GM21576 (cell line): ENCODE measurements around the gene TRIM9.
"Not testable (repeated sequence)": the region's sequence is repeated elsewhere in the genome, so short reads cannot be mapped to it uniquely, and the experiment has no call there.

Experiments
- ATAC-seq: cut with Tn5 transposase; IDR thresholded peaks from one replicate; pipeline ENCODE4 v1.9.1; 2021; ENCODE audit warnings: mild to moderate bottlenecking, moderate library complexity; ENCODE audit not compliant: unreplicated experiment

Gene TRIM9

DNA sequence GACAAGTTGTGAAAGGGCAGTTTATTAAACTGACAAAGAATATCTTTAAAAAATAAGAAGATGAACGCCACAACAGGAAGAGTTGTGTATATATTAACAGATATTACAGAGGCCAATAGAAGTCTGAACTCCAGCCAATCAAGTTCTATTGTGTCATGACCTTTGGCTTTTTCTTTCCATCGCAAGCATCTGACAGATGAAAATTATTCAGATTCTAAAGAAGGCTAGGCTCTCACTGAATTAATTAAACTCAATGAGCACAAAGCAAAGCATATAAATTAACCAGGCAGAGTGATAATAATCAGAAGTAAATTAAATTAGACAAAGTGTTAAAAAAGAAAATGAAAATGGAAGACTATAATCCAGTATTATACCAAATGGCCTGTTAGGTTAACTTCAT is 88.6 kb downstream of the TRIM9 start:
- ATAC-seq = no peak

DNA sequence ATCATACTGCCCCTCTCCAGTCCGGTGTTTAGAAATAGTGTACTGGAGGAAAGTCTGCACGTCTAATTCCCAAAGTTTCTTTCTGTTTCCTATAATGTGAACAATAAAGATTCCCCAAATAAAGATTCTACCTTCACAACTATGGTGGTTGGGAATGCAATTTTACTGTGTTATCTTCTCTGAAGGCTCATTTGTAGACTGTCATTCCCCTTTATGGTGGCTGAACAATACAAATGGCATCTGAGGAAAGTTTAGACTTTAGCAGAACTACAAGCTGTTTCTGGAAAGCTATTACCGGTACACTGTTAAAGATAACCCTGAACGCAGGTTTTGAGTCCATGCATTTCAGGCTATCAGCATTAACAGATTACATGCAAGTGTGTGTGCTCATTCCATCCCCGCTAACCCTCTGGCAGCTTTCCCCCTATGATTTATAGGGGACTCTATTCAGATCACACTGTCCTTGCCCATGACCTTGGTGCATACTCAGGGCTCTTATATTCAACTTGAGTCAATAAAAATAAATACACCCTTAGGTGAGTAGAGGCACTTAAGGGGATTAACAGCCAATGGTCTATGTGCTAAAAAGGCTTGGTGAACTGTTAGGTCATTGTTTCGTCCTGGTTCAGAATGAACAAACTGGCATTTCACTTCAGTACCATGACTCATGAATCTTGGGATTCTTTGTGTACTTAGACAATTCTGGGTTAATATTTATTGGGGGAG is 89.9 kb downstream of the TRIM9 start:
- no peak for ATAC-seq

DNA sequence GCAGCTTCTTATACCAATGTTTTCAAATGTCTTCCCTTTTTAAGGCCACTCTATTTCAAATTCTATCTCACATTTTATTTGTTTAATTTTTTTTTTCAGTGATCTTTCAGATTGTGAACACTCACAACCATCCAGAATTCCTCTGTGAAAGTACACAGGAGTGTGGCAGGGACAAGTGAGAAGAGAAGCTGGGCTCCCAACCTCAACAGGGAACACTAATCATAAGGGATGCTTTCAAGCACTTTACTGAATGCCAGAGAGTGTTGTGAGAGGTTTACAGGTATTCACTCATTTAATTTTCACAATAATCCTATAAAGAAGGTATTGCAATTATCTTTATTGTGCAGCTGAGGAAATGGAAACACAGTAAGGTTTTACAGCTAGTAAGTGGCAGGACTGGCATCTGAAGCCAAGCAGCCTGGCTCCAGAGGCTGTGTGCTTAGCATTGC is 90.5 kb downstream of the TRIM9 start:
- ATAC-seq = no peak

DNA sequence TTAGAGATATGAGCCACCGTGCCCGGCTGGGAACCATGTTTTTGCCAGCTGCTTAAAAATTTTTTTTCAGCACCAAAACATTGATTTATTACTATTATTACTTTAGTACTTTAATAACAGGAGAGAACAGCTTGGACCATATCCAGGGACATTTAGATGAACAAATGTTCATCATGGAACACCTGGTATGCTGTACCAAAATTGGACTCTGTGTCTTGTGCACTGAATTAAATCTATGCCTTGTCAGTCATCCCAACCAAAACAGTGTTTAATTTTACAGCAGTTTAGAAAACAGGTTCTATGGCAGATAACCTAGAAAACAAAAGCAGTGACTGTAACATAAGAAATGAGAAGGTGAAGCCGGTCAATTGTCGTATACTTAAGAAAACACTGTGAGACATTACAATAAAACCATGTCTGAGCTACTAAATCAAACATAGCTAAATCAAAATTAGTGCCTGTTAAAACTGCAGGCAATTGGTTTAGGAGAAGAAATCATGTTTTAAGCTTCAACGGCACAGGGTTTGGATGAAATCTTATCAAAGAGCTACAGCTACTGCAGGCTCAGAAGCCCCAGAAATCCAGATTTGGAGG is 92.4 kb downstream of the TRIM9 start:
- ATAC-seq = no peak

DNA sequence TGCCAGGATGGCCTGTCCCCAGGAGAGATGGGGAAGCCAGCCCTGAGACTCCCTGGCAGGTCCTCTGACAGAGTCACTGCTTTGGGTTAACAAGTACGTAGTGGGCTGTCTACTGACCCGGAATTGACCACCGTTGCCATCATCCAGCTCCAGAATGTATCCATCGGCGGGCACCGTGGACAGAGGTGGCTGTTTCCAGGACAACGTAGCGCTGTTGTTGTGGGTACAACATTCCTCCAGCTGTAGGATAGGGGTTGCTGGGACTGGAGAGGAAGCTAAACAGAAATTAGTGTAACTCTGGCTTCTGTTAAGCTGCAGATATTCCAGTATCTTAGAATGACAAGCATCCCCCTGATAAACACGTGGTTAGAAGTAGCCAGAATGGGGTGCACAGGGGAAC is 94.3 kb downstream of the TRIM9 start:
- no peak for ATAC-seq

DNA sequence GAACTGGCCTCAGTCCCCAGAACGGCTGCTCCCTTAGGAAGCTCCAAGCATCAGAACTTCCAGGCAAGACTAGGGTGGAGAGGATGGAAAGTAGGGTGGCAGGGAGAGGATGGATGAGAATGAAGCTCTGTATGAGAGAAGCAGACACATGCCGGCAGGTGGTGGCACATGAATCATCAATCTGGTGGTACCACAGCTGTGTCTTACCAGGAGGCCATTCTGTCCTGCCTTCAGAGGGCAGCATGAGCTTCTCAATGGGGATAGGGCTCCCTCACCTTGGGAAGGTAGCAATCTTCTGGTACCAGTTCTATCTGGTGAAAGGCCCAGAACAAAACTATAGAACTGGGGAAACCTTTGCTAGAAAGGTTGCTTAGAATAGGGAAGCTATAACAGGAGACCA is 95.2 kb downstream of the TRIM9 start:
- no peak for ATAC-seq

DNA sequence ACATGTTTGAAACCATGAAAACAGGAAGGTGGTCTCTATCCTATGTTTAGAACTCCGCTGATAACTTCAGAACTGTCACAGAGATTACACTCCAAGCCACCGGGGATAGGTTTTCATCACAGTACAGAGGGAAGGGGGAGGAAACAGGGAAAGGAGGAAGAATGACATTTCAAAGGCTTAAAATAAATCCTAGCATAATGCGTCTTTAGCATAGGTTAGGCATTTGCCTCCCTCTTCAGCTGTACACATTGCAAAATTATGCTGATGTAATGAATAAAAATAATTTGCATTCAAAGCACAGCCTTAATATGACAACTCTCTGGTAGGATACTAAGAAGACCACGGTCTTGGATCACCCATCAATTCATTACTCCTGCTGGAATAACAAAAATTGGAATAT is 96.3 kb downstream of the TRIM9 start:
- ATAC-seq = no peak

DNA sequence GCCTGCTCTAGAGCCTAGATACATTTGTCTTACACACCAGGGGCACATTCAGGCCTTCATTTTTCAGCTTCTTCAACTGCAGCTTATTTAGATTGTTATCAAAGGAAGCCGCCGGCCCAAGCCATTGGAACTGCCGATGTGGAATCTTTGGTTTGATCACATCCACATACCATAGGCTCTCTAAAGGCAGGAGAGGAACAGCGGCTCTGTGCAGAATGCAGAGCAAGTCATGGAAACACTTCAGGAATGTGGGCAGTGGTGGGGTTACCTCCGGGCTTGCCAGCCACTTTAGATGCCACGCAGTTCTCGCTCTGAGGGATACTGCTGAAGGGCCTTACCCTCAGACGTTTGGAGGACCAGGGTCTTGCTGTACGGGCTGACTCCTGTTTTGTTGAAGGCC is 97.2 kb downstream of the TRIM9 start:
- ATAC-seq = no peak

DNA sequence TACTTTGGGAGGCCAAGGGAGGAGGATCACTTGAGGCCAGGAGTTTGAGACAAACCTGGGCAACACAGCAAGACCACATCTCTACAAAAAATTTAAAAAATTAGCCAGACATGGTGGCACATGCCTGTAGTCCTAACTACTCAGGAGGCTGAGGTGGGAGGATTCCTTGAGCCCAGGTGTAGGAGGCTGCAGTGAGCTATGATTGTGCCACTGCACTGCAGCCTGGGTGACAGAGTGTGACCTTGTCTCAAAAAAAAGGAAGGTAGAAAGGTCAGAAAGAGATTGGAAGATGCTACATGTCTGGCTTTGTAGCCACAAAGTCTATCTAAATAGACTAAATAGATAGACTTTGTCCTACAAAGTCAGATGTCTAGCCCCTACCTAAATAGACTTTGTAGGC is 100.7 kb downstream of the TRIM9 start:
- not testable (repeated sequence) for ATAC-seq

DNA sequence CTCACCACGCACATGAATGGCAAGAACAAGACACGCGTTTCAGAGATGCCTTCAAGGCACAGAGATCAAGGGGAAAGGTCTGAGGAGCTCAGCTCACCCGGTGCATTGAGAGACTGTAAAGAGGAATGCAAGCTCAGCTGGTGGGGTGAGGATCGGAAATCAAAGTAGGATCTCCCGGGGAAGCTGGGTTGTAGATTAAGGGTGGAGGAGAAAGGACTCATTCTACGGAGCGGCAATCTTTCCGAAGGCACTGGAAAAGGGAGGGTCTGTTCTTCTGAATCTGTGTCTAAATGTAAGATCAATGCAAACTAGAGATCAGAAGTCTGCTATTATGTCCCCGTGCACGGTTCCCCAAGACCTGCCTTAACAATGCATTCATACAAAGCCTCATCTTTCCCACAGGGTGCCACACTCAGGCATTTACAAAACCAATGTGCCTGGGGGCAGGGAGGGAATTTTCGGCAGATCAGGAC is 109.0 kb downstream of the TRIM9 start:
- ATAC-seq = no peak

DNA sequence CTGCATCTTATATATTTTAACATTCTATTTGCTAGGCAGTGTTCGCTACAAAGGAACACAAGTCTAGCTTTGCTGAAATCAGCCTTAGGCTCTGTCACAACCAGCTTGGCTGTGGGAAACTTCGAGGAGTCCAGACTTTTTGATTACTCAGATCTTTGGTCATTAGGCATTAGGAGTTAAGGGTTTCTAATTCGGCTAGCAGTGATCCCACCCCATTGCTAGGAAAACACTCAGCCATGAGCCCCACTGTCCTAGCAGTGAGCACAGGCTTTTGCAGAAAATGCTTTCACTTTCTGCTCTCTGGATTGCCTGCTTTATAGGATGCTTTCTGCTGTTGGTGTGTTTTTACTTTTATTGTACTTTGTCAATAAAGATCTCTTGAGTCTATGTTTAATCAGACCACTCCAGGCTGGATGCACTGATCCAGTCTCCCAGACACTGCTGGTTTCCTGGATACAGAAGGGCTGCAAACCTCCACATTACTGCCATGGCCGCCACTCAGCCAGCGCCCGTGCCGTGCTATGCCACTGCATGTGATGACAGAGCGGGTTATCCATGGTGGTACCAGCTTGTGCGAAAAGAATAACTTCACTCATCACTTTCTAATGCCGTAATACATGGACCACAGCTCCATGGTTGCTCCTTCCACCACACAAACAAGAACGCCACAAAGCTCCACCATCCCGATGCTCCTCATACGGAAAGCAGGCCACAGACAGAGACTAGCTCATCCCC is 109.6 kb downstream of the TRIM9 start:
- no peak for ATAC-seq

DNA sequence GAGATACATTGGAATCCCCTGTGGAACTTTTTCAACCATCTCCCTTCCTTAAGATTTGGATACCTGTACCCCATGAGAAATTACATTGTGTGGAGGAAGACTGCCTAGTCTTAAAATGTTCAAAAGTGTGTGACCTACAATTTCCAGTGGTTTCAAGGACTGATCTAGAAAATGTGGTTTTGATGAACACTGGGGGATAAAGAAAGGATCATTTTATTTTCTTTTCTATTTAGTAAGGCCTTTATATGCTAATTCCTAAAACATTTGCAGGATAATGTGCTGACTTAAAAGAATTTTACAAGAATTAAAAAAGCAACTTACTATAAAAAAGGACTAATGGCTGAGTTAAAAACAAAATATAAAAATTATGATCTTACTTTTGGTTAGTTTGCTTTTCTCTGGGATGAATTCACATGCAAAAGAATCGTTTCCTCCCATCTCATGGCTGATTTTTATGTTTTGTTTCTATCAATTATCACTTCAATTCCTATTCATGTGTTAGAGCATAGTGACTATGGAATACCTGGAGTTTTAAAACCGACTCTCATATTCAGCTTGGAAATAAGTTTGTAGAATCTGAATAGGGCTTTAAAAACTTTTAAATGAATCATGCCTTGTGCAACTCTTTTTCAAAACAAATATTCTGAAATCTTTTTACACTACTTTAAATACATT is 110.7 kb downstream of the TRIM9 start:
- ATAC-seq = no peak

DNA sequence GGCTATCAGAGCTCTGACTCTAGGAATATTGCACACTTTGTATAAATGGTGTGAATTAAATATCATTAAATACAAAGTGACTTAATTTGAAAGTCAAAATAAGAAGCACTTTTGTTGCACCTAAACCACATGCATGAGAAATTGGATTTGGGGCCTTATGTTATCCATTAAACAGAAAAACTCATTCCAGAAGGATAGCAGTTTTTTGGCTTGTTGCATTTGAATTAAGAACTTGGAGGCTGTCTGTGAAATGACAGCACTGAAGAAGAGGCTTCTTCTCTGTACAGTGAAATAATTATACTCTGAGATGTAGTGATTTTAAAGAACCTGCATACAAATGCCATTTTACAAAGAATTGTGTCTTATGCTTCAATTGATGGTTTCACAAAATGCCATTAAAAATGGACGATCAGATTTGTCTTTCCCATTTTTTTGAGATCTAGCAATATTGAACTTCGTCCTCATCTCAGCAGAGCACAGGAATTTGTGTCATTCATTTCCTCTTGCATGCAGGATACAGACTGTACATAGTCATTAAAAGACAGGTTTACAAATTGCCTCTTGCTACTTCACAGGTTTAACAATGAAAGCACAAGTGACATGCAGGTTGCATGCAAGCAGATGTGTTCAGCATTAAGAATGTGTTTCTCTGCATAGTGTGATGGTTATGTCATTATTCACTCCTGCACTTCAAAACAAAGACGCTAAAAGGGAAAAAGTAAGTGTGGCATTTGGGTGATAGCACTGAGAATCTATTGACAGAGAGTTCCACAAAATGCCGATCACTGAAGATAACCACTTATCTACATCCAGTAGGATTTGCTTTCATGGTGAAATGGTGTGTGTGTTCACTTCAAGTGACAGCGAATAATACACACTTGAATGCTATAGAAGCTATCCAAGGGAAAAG is 114.7 kb downstream of the TRIM9 start:
- no peak for ATAC-seq

DNA sequence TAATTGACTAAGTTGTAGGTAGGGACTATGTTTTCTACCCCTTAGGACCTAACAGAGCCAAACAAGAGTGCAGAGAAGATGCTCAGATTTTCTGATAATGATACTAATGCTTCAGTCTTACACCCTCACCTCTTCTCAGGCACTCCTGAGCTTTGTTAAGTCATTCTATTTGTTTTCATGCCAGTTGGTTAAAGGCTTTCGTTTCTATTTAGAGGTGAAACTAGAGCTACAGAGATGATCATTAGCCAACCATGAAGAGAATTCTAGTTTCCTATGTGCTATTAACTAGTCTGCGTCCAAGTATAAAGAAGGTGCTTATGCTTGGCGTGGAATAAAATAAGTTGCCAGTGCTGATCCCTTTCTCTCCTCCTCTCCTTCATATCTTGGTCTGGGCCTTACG is 116.0 kb downstream of the TRIM9 start:
- peak; percentile 90 for ATAC-seq

DNA sequence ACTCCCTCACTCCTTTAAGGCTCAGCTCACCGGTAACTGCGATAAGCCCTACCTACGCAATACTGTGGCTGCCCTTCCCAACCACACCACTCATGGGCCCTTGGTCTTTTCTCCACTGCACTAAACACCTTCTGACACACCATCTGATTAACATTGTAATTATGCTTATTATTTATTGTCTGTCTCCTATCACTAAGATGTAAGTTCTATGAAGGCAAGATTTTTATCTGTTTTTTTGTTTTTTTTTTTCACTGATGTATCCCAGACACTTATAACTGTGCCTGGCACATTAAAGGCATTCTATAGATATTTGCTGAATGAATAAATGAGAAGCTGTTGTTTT is 116.4 kb downstream of the TRIM9 start:
- no peak for ATAC-seq

DNA sequence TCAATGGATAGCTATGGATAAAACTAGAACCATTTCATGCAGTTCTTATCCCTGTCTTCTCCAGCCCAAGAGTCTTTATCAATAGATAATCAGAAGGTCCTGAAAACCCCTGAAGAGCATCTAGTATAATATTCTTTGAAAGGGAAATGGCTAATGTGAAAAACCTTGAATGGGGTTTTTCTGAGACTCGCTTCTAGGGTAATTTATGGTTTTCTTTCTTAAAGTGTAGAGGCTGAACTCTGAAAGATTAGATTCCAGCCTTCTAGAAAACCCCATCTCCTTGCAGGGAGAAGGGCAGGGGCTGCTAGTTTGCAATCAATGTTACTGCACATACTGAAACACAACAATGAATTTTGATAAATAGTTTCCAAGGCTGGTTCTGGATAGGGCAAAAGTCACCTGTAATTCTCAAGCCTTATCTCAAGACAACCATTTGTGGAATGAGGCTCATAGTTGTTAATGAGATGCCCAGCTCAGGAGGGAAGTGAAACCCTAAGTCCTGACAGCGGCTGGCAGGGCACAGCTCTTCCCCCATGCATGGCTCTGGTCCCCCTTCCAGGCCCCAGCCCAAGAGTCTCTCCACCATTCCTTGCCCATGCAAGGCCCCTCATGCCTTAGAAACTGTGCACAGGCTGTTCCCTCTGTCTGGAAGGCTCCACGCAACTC is 116.9 kb downstream of the TRIM9 start:
- ATAC-seq = no peak

DNA sequence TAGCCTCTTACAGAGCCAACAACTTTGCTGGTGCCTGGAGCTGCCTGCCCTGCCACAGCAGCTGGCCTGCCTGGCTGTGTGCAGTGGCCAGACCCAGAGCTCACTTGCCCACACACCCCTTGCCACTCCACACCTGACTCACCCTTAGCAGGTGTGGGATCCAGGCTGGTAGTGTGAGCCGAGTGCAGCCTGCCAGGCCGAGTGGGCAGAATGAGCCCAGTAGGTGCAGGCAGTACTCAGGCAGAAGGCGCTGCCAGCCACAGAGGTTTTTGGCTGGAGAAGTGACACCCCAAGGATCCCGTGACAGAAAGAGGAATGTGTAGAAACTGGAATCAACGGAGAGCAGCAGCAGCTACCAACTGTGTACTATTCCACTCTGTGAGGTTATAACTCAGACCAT is 120.8 kb downstream of the TRIM9 start:
- no peak for ATAC-seq

DNA sequence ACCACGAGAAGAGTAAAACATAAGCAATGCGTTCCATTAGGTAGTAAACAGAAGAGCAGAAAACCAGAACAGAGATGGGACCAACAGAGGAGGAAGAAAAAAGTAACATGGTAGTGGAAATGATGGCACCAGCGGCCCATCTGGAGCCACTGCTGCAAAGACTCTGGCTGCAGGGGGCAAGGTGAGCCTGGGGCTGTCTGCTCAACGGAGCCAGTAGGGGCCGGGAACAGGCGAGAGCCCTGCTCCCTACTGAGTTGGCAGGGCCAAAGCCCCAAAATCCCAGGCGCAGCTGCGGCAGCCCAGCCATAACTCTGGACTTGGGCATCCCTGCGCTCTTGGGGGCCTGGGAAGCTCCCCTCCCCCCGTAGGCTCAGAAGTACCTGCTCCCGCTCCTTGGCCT is 122.2 kb downstream of the TRIM9 start:
- no peak for ATAC-seq

DNA sequence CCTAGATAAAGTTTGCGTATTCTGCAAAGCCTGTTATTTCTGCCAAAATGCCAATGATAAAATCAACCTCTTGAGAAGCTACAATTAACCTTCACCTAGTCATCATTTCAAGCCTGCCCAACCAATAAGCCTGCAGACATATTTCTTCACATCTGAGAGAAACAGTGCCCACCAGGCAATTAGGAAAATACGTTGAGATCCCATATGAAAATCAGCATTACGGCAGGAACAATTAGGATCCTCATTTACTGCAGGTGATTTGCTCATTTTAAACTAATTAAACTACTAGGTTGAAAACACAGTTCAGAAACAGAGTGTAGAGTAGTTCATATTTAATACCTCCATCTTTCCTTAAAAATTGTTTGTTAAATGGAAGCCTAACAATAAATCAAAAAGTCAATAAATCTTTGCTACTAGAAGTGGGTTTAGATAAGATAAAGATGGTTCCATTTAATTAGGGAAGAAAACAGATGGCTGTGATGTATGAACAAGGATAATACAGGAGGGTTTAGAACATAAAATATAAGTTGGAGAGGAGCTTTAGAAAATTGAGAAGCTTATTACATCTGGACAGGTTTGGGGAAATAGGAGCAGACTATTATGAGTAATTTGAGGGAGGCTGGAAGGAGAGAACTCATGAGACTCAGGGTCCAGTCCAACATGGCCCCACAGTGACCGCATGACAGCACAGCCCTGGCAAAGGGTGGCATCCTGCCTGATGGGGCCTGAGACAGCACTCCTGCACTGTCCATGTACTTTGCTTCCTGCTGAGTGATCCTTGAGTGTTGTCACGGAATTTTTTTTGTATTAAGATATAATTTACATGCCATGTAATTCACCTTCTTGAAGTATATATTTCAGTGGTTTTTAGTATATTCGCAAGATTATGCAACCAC is 123.8 kb downstream of the TRIM9 start:
- ATAC-seq = no peak
